Type B pancreatic cell (in vitro differentiated cells): Measurements from ENCODE around the gene MYO6. TPM values are rescaled to one million over a fixed set of nuclear protein-coding genes. Genes with fewer than 3 reads are reported as not detected.
"Not testable (repeated sequence)": the region's sequence is repeated elsewhere in the genome, so short reads cannot be mapped to it uniquely, and the experiment has no call there.

Source experiments
- DNase-seq: peaks from one replicate; pipeline ENCODE4 v3.0.0; 2021; ENCODE audit warnings: mixed read lengths; ENCODE audit not compliant: unreplicated experiment; ENCODE audit errors: extremely low spot score
- H3K27ac Mint-ChIP-seq: 2 replicates; pipeline ENCODE4 v1.8.0; 2021; ENCODE audit warnings: mild to moderate bottlenecking, mixed read lengths
- H3K27me3 Mint-ChIP-seq: 2 replicates; pipeline ENCODE4 v1.8.0; 2021; ENCODE audit warnings: mixed read lengths
- H3K36me3 Mint-ChIP-seq: 2 replicates; pipeline ENCODE4 v1.8.0; 2021; ENCODE audit warnings: mixed read lengths
- H3K4me1 Mint-ChIP-seq: one replicate; pipeline ENCODE4 v1.8.0; 2021; ENCODE audit warnings: mixed read lengths; ENCODE audit not compliant: unreplicated experiment
- H3K4me3 Mint-ChIP-seq: 2 replicates; pipeline ENCODE4 v1.8.0; 2021; ENCODE audit warnings: mild to moderate bottlenecking, mixed read lengths
- H3K9me3 Mint-ChIP-seq: 2 replicates; pipeline ENCODE4 v1.8.0; 2021; ENCODE audit warnings: mixed read lengths
- total RNA-seq: library from RNA; stranded (reverse); gene quantifications from 2 replicates; pipeline ENCODE4 v1.2.1, GENCODE V29; 2021; ENCODE audit warnings: low replicate concordance
- TF ChIP-seq, protein P1 (sequence below): fragments of 200-600 bp; sonication (generic); conservative IDR thresholded peaks from 2 replicates; pipeline ENCODE4 v1.5.0; 2021; ENCODE audit warnings: antibody characterized with exemption, mild to moderate bottlenecking

MYO6 gene
- total RNA-seq, 1 donor from 2014 or later = 46.7 TPM

DNA sequence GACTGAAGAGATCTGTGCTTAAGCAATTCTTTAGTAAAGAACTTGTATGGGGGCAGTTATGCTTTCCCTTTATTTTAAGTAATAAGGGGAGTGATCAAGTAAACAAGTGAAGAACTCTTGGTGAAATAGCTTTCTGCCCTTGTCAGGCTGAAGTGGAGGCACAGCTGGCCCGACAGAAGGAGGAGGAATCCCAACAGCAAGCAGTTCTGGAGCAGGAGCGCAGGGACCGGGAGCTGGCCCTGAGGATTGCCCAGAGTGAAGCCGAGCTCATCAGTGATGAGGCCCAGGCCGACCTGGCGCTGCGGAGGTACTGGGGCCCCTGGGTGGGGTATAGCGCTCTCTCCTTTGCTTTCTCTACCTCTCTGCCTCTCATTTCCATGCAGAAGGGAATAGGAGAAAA lies 143.3 kb downstream of the MYO6 start:
- DNase-seq = no peak
- TF ChIP-seq, protein P1, sequence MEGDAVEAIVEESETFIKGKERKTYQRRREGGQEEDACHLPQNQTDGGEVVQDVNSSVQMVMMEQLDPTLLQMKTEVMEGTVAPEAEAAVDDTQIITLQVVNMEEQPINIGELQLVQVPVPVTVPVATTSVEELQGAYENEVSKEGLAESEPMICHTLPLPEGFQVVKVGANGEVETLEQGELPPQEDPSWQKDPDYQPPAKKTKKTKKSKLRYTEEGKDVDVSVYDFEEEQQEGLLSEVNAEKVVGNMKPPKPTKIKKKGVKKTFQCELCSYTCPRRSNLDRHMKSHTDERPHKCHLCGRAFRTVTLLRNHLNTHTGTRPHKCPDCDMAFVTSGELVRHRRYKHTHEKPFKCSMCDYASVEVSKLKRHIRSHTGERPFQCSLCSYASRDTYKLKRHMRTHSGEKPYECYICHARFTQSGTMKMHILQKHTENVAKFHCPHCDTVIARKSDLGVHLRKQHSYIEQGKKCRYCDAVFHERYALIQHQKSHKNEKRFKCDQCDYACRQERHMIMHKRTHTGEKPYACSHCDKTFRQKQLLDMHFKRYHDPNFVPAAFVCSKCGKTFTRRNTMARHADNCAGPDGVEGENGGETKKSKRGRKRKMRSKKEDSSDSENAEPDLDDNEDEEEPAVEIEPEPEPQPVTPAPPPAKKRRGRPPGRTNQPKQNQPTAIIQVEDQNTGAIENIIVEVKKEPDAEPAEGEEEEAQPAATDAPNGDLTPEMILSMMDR = no peak
- H3K9me3 Mint-ChIP-seq = no peaks in the 10 kb centered on the region
- H3K27ac Mint-ChIP-seq = no peak overlapping the region
- H3K36me3 Mint-ChIP-seq = peaks cover 5% of the 10 kb centered on the region
- no peaks in the 10 kb centered on the region for H3K27me3 Mint-ChIP-seq
- no peaks in the 10 kb centered on the region for H3K4me1 Mint-ChIP-seq
- no peak overlapping the region for H3K4me3 Mint-ChIP-seq

DNA sequence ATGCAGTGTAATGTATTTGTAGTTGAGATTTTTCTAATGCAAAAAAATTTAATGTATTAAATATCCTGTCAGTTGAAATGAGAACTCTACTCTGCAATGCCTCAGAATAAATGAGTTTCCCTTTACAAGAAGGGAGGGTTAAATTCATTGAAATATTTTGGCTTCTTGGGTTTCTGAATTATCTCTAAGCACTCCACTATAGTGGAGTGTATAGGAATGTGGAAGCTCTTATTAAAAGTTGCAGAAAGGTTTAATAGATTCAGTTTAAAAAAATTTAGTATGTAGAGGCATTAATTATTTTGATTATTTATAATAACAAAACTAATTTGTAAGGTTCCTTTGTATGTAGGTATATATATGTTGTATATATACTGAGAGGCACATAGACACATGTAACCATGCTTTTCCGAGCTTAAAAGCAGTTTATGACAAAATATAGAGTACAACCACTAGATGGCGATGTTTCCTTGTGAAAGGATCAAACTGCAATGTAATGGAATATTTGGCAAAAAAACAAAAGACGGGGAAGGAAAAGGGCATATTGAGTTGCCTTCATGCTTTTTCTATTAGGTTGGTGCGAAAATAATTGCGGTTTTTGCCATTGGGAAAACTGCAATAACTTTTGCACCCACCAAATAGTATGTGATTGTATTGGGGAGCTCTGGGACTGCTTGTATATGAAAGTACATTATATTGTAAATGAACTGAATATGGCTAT lies 144.2 kb downstream of the MYO6 start:
- no peak overlapping the region for H3K4me3 Mint-ChIP-seq
- TF ChIP-seq, protein P1 = peak; percentile 91
- H3K27me3 Mint-ChIP-seq = no peaks in the 10 kb centered on the region
- H3K4me1 Mint-ChIP-seq = no peaks in the 10 kb centered on the region
- H3K9me3 Mint-ChIP-seq = no peaks in the 10 kb centered on the region
- H3K27ac Mint-ChIP-seq = no peak overlapping the region
- no peak for DNase-seq
- peaks cover 5% of the 10 kb centered on the region for H3K36me3 Mint-ChIP-seq

DNA sequence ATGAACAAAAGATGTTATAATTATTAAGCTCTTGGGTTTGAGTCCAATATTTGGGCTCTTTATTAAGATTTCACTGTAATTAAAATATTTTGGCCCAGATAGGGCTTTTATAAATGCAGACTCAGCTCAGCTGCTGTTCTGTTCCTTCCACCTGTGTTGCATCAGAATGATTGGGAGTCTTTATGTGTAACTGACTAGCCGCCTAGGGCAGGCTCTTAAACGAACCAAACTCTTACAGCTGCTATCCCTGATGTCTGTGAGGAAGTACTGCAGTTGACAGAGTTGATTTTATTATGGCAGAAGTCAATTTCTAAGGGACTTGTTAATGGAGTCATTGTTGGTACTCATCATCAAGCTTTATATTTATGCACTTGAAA lies 144.7 kb downstream of the MYO6 start:
- no peak overlapping the region for H3K27ac Mint-ChIP-seq
- no peak overlapping the region for H3K4me3 Mint-ChIP-seq
- peaks cover 5% of the 10 kb centered on the region for H3K36me3 Mint-ChIP-seq
- no peaks in the 10 kb centered on the region for H3K27me3 Mint-ChIP-seq
- no peak for DNase-seq
- H3K9me3 Mint-ChIP-seq = no peaks in the 10 kb centered on the region
- H3K4me1 Mint-ChIP-seq = no peaks in the 10 kb centered on the region
- TF ChIP-seq, protein P1 = no peak

DNA sequence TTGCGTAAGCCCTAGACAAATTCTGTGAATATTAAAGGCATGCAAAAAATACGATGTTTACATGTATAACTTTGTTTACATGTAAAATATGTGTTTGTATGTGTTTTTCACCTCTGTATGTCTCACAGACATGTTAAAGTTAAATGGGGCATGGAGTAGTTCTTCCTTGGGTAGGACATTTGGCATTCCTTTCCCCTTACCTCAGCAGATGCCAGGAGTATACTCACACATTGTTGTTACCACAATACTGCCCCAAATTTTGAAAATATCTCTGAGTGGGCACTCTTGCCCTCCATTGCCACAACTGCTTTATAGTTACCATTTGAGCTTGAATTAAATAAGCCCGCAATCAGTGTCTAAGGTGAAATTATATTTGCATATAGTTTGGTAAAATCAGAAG lies 147.5 kb downstream of the MYO6 start:
- no peak for DNase-seq
- H3K36me3 Mint-ChIP-seq = no peaks in the 10 kb centered on the region
- TF ChIP-seq, protein P1 = no peak
- H3K4me3 Mint-ChIP-seq = no peak overlapping the region
- no peaks in the 10 kb centered on the region for H3K4me1 Mint-ChIP-seq
- no peak overlapping the region for H3K27ac Mint-ChIP-seq
- no peaks in the 10 kb centered on the region for H3K27me3 Mint-ChIP-seq
- H3K9me3 Mint-ChIP-seq = no peaks in the 10 kb centered on the region

DNA sequence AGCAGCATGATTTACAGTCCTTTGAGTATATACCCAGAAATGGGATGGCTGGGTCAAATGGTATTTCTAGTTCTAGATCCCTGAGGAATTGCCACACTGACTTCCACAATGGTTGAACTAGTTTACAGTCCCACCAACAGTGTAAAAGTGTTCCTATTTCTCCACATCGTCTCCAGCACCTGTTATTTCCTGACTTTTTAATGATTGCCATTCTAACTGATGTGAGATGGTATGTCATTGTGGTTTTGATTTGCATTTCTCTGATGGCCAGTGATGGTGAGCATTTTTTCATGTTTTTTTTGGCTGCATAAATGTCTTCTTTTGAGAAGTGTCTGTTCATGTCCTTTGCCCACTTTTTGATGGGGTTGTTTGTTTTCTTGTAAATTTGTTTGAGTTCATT lies 151.2 kb downstream of the MYO6 start:
- DNase-seq, H3K4me1 Mint-ChIP-seq, H3K27ac Mint-ChIP-seq, H3K4me3 Mint-ChIP-seq, H3K36me3 Mint-ChIP-seq, H3K9me3 Mint-ChIP-seq, H3K27me3 Mint-ChIP-seq: not testable (repeated sequence)

DNA sequence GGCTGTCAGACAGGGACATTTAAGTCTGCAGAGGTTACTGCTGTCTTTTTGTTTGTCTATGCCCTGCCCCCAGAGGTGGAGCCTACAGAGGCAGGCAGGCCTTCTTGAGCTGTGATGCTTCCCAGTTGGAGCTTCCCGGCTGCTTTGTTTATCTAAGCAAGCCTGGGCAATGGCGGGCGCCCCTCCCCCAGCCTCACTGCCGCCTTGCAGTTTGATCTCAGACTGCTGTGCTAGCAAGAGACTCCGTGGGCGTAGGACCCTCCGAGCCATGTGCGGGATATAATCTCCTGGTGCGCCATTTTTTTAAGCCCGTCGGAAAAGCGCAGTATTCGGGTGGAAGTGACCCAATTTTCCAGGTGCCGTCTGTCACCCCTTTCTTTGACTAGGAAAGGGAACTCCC lies 156.1 kb downstream of the MYO6 start:
- not testable (repeated sequence) for DNase-seq, H3K9me3 Mint-ChIP-seq

DNA sequence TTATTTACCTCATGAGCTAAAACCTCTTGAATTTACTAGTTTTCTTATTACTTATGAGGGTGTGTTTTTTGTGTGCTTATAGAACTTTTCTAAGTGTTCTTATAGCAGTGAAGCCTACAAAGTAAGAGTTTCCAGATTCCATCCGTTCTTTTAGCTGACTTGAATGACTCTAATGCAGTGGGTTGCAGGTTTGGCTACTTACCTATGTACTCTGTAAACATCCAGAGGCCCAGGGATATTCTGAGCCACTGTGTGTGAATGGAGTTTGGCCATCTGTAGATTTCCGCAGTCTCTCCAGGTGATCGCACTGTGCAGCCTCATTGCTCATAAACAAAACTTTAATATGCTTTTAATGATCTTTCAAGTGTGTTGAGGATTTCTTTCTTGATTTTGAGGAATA lies 157.8 kb downstream of the MYO6 start:
- H3K9me3 Mint-ChIP-seq = no peaks in the 10 kb centered on the region
- peaks cover 5% of the 10 kb centered on the region for H3K36me3 Mint-ChIP-seq
- H3K27me3 Mint-ChIP-seq = no peaks in the 10 kb centered on the region

More for the DNA sequence above, 156.1 kb downstream of the MYO6 start:
- H3K36me3 Mint-ChIP-seq, H3K4me1 Mint-ChIP-seq, H3K4me3 Mint-ChIP-seq, H3K27me3 Mint-ChIP-seq, H3K27ac Mint-ChIP-seq: not testable (repeated sequence)

More for the DNA sequence above, 157.8 kb downstream of the MYO6 start:
- TF ChIP-seq, protein P1 = no peak
- no peak overlapping the region for H3K4me3 Mint-ChIP-seq
- no peaks in the 10 kb centered on the region for H3K4me1 Mint-ChIP-seq
- DNase-seq = no peak
- no peak overlapping the region for H3K27ac Mint-ChIP-seq
